Kidney epithelial cell (primary cell): ENCODE measurements around the gene BICRA. TPM values are rescaled to one million over a fixed set of nuclear protein-coding genes. Genes with fewer than 3 reads are reported as not detected.
"Not testable (repeated sequence)": the region's sequence is repeated elsewhere in the genome, so short reads cannot be mapped to it uniquely, and the experiment has no call there.

ENCODE experiments used
- DNase-seq: peaks from one replicate; pipeline ENCODE4 v3.0.0-alpha.2; 2010; ENCODE audit warnings: low read depth
- H3K27me3 ChIP-seq: 2 replicates; pipeline ENCODE4 v1.6.0; 2011; ENCODE audit warnings: low read length; ENCODE audit not compliant: control insufficient read depth, insufficient read depth
- H3K36me3 ChIP-seq: 2 replicates; pipeline ENCODE4 v1.5.1; 2011; ENCODE audit warnings: low read length; ENCODE audit not compliant: control insufficient read depth, insufficient read depth
- H3K4me3 ChIP-seq: 2 replicates; pipeline ENCODE4 v1.5.1; 2011; ENCODE audit warnings: low read depth, mild to moderate bottlenecking, control low read depth, low read length
- CTCF ChIP-seq: IDR thresholded peaks from 2 replicates; pipeline ENCODE4 v1.5.1; 2011; ENCODE audit warnings: mild to moderate bottlenecking, moderate library complexity, low read length, control low read depth, inconsistent platforms; ENCODE audit not compliant: insufficient read depth, poor library complexity, severe bottlenecking
- total RNA-seq: library from RNA; depleted of rRNA; stranded (reverse); fragments of >200 nt; gene quantifications from 2 replicates; pipeline ENCODE4 v1.2.3, GENCODE V29; 2015

Gene BICRA
- total RNA-seq, 1 donor from 2014 or later: 11.2 TPM

GRCh38 chr19:47741544-47742140 is 132.7 kb downstream of the BICRA start:
- no peak for TF ChIP-seq CTCF
- no peak for DNase-seq
- Histone ChIP-seq H3K36me3 (peaks cover 2% of the 10 kb centered on the region), H3K4me3 (no peak overlapping the region), H3K27me3 (no peaks in the 10 kb centered on the region)

GRCh38 chr19:47742634-47743033 is 133.7 kb downstream of the BICRA start:
- H3K4me3 ChIP-seq: no peak overlapping the region

GRCh38 chr19:47745010-47745901 is 136.3 kb downstream of the BICRA start, which contains the start of gene NOP53:
Gene NOP53, plus strand, starts transcription at chr19:47745546. Its CDS starts 14 bp downstream, at chr19:47745560.
- DNase-seq: peak; percentile 80
- peaks cover 4% of the 10 kb centered on the region for H3K36me3 ChIP-seq
- H3K27me3 ChIP-seq: no peaks in the 10 kb centered on the region
- TF ChIP-seq CTCF: no peak
- peak within 1 kb of the TSS; percentile 57 for H3K4me3 ChIP-seq

More at GRCh38 chr19:47742634-47743033, 133.7 kb downstream of the BICRA start:
- no peak for DNase-seq
- Histone ChIP-seq H3K36me3 (peaks cover 3% of the 10 kb centered on the region), H3K27me3 (no peaks in the 10 kb centered on the region)
- TF ChIP-seq CTCF: no peak

GRCh38 chr19:47746129-47746528 is 137.2 kb downstream of the BICRA start:
- DNase-seq, H3K36me3 ChIP-seq, H3K27me3 ChIP-seq: not testable (repeated sequence)
- H3K4me3 ChIP-seq: peak overlapping the region; percentile 57

GRCh38 chr19:47749326-47749725 is 140.4 kb downstream of the BICRA start:
- no peak overlapping the region for H3K4me3 ChIP-seq
- H3K27me3 ChIP-seq: no peaks in the 10 kb centered on the region
- no peak for DNase-seq
- H3K36me3 ChIP-seq: peaks cover 2% of the 10 kb centered on the region
- no peak for TF ChIP-seq CTCF

GRCh38 chr19:47750752-47751151 is 141.8 kb downstream of the BICRA start:
- H3K4me3 ChIP-seq: no peak overlapping the region

More at GRCh38 chr19:47750752-47751151, 141.8 kb downstream of the BICRA start:
- H3K36me3 ChIP-seq: peaks cover 3% of the 10 kb centered on the region
- H3K27me3 ChIP-seq: no peaks in the 10 kb centered on the region
- DNase-seq: no peak
- TF ChIP-seq CTCF: no peak
